Ovary (tissue), 9 donors: ENCODE data around the gene FGF10. TPM values are rescaled to one million over a fixed set of nuclear protein-coding genes. Genes with fewer than 3 reads are reported as not detected.

Source experiments
- DNase-seq, 5 donors: peaks; one replicate each; pipeline ENCODE4 v3.0.0-alpha.2; 2019 to 2020
- H3K27ac ChIP-seq, 2 donors: fragments of 200-600 bp; one replicate each; pipeline versions ENCODE4 v1.5.1 to v1.8.0; 2019 to 2022
- H3K27me3 ChIP-seq: fragments of 200-600 bp; one replicate; pipeline ENCODE4 v1.8.0; 2022
- H3K36me3 ChIP-seq: fragments of 200-600 bp; sonication (generic); one replicate; pipeline ENCODE4 v1.5.1; 2019
- H3K4me1 ChIP-seq: one replicate; pipeline ENCODE4 v1.8.1; 2013; ENCODE audit warnings: mild to moderate bottlenecking, moderate library complexity; ENCODE audit not compliant: insufficient read depth
- H3K4me3 ChIP-seq: fragments of 200-600 bp; sonication (generic); one replicate; pipeline ENCODE4 v1.5.1; 2017
- H3K9me3 ChIP-seq, 2 donors: fragments of 200-600 bp in 1 of 2; sonication (generic) in 1 of 2; one replicate each; pipeline versions ENCODE4 v1.5.1 to v1.8.1; 2013 to 2019; ENCODE audit warnings: mild to moderate bottlenecking in 1 of 2, moderate library complexity in 1 of 2
- EP300 ChIP-seq: sonication (generic); formaldehyde crosslinking; IDR thresholded peaks from one replicate; pipeline ENCODE4 v1.6.1; 2017; ENCODE audit warnings: antibody characterized with exemption
- POLR2A ChIP-seq: fragments of 450-650 bp; IDR thresholded peaks from one replicate; pipeline ENCODE4 v1.6.1; 2017; ENCODE audit warnings: antibody characterized with exemption, mild to moderate bottlenecking, moderate library complexity
- WGBS, 3 donors: extraction: QIAGEN DNeasy Blood & Tissue Kit in 1 of 3; methylation state at CpG; one replicate each; pipeline versions ENCODE4 v1.1.5 to v1.1.7; 2013 to 2017; 5-methylcytosine and 5-hydroxymethylcytosine counted together
- intact Hi-C, 4 donors: fragments of 100-400 bp; cut with DNase I; formaldehyde crosslinking; loops; one replicate each; pipeline versions ENCODE4 v1.11.0 to v1.15.1; 2022 to 2023
- polyA plus RNA-seq, 2 donors: library from polyadenylated mRNA; stranded (reverse); fragments of 200-250 nt in 1 of 2; fragments of 350-450 nt in 1 of 2; fragmentation: Illumina TruSeq in 1 of 2; extraction: RNeasy Lipid Tissue Mini Kit (QIAGEN cat#74804) in 1 of 2; gene quantifications; one replicate each; pipeline ENCODE4 v1.2.3, GENCODE V29; 2013 to 2014
- total RNA-seq, 7 donors: library from RNA; depleted of rRNA in 2 of 7; stranded (reverse); fragments of >200 nt in 2 of 7; fragmentation: NEBNext Ultra II Directional in 3 of 7; extraction: Animal tissue kit (Norgen Biotek cat#: 25700) in 3 of 7; gene quantifications; one replicate each; pipeline versions ENCODE4 v1.1.0 to v1.2.4, GENCODE V29; 2016 to 2023
- TF ChIP-seq, protein P1 (sequence below), 3 donors: fragments of 450-650 bp in 2 of 3; fragments of 200-600 bp in 1 of 3; IDR thresholded peaks; one replicate each; pipeline versions ENCODE4 v1.5.1 to v1.8.0; 2016 to 2022; ENCODE audit warnings: antibody characterized with exemption in 3 of 3, mild to moderate bottlenecking in 1 of 3
- donor health status: DM: no; HTN: no; CAD: no; lungs with moderate emphysema.
- donor health status: DM: no; HTN: no; CAD: no.
- donor health status: Bipolar disorder and iron deficiency.
- donor health status: DM: yes; HTN: yes; CAD: no.
- donor health status: DM: no; HTN: no; CAD: no.
- donor health status: DM: yes; HTN: yes; CAD: no.

FGF10 gene
- total and polyA plus RNA-seq, 9 donors = 7.2 to 24.0 (median 15.8) TPM

DNA sequence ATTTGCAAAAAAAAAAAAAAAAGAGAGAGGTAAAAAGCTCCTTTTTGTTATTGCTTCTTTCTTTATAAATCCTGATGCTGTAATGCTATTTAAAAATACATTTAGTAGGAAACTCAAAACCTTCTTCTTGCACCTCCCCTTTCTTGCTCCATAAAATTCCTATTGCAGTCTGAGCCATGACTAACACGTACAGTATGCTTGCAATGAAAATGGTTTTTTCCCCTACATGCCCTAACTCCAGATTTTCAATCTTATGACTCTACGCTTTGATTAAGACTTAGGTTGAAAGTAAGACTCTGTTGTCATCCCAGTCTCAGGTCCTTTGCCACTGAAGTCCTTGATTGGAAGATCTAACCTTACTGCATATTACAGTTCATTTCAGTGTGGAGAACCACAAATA is 23.9 kb downstream of the FGF10 start:
- H3K36me3 ChIP-seq = no peaks in the 10 kb centered on the region
- H3K9me3 ChIP-seq = no peaks in the 10 kb centered on the region
- no peak for DNase-seq
- H3K27ac ChIP-seq = no peak overlapping the region
- H3K4me1 ChIP-seq = peaks cover 2% of the 10 kb centered on the region
- no peaks in the 10 kb centered on the region for H3K27me3 ChIP-seq
- TF ChIP-seq, protein P1, sequence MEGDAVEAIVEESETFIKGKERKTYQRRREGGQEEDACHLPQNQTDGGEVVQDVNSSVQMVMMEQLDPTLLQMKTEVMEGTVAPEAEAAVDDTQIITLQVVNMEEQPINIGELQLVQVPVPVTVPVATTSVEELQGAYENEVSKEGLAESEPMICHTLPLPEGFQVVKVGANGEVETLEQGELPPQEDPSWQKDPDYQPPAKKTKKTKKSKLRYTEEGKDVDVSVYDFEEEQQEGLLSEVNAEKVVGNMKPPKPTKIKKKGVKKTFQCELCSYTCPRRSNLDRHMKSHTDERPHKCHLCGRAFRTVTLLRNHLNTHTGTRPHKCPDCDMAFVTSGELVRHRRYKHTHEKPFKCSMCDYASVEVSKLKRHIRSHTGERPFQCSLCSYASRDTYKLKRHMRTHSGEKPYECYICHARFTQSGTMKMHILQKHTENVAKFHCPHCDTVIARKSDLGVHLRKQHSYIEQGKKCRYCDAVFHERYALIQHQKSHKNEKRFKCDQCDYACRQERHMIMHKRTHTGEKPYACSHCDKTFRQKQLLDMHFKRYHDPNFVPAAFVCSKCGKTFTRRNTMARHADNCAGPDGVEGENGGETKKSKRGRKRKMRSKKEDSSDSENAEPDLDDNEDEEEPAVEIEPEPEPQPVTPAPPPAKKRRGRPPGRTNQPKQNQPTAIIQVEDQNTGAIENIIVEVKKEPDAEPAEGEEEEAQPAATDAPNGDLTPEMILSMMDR (IDR thresholded peaks at IDR 0.05) = no peak
- TF ChIP-seq EP300 = no peak
- no peak for TF ChIP-seq POLR2A
- WGBS, 3 donors = 43 to 48% (median 43%) methylated on average over 2 of the region's 2 CpGs
- no peak overlapping the region for H3K4me3 ChIP-seq
- intact Hi-C loops = no loop called here

DNA sequence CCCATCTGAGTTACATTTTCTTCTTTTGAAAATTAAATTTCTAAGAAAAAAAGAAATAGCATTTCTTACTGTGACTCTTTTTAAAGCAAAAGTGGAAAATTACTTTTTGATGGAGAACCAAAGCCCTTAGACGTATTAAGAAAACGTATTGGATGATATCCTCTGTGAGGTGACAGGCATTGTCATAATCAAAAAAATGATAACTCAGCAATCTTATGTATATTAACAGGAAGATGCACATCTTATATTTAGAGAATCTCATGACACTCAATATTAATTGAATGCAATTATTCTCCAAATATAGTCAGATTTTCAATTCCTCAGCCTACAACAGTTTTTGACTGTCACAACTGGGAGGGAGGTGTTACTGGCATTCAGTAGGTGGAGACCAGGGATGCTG is 25.1 kb downstream of the FGF10 start:
- Histone ChIP-seq H3K4me3 (no peak overlapping the region), H3K4me1 (peaks cover 2% of the 10 kb centered on the region), H3K36me3 (no peaks in the 10 kb centered on the region), H3K27me3 (no peaks in the 10 kb centered on the region), H3K9me3 (no peaks in the 10 kb centered on the region), H3K27ac (no peak overlapping the region)
- WGBS, 3 donors = 88 to 95% (median 94%) methylated on average over 2 of the region's 2 CpGs
- no peak for DNase-seq
- intact Hi-C loops = no loop called here
- TF ChIP-seq EP300 (no peak), POLR2A (no peak)
- TF ChIP-seq, protein P1 (IDR thresholded peaks at IDR 0.05) = no peak

DNA sequence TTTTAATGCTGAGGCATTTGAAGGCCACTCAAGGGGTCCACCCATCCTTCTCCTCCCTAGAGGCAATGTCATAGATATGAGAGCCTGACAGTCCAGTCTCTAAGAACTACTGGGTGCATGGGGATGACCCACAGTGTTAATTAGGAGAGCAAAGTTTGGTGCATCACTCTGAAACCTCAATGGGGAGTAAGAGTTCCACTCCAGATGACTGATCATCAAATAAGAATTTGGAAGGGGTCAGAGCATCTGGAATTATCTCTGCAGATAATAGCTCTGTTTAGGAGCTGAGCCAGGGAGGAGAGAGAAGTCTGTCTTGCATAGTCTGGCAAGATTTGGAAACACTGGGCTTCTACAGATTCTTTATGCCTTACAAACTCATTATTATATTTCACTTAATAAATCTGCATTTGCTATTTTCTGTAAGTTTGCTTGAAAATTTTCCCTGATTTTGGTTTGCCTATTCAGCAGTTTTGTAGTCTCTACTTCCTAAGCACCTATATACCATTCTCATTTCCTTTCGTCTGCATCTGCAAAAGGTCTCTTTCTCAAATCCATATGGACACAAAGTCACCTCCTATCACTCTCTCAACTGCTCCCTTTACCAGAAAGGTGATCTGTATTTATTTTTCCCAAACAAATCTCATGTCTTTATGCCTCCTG is 27.7 kb downstream of the FGF10 start:
- intact Hi-C loops = no loop called here
- Histone ChIP-seq H3K9me3 (no peaks in the 10 kb centered on the region), H3K4me3 (no peak overlapping the region), H3K27ac (no peak overlapping the region), H3K36me3 (no peaks in the 10 kb centered on the region), H3K27me3 (no peaks in the 10 kb centered on the region), H3K4me1 (peaks cover 2% of the 10 kb centered on the region)
- WGBS, 3 donors = 81 to 92% (median 85%) methylated on average over 1 of the region's 1 CpG
- TF ChIP-seq EP300 (no peak), POLR2A (no peak)
- TF ChIP-seq, protein P1 (IDR thresholded peaks at IDR 0.05) = no peak
- DNase-seq = no peak

DNA sequence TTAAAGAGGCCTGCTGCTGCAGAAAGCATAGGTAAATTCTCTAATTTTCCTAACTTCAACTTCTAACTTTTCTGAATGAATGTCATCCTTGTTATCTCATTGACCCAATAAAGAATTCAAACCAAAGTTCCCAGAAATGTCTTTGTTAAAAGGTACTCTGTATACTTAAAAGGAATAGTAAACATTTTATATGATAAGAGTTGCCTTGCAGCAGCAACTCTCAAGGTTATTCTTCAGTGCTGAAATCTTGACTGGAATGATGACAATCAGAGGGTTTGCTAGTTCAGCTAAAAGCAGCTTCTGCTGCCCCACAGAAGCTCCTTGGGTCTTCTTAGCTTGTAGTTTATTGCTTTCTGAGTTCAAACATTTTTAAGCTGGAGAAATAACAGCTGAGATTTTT is 28.3 kb downstream of the FGF10 start:
- Histone ChIP-seq H3K27me3 (no peaks in the 10 kb centered on the region), H3K36me3 (no peaks in the 10 kb centered on the region), H3K9me3 (no peaks in the 10 kb centered on the region), H3K4me3 (no peak overlapping the region), H3K27ac (no peak overlapping the region), H3K4me1 (peaks cover 2% of the 10 kb centered on the region)
- DNase-seq = no peak
- intact Hi-C loops = no loop called here
- TF ChIP-seq, protein P1 (IDR thresholded peaks at IDR 0.05) = no peak
- no peak for TF ChIP-seq POLR2A
- no peak for TF ChIP-seq EP300
